Type B pancreatic cell (in vitro differentiated cells): ENCODE data around the gene LONRF2. TPM values are rescaled to one million over a fixed set of nuclear protein-coding genes. Genes with fewer than 3 reads are reported as not detected.

Experiments used
- DNase-seq: peaks from one replicate; pipeline ENCODE4 v3.0.0; 2021; ENCODE audit warnings: mixed read lengths; ENCODE audit not compliant: unreplicated experiment; ENCODE audit errors: extremely low spot score
- H3K27ac Mint-ChIP-seq: 2 replicates; pipeline ENCODE4 v1.8.0; 2021; ENCODE audit warnings: mild to moderate bottlenecking, mixed read lengths
- H3K27me3 Mint-ChIP-seq: 2 replicates; pipeline ENCODE4 v1.8.0; 2021; ENCODE audit warnings: mixed read lengths
- H3K36me3 Mint-ChIP-seq: 2 replicates; pipeline ENCODE4 v1.8.0; 2021; ENCODE audit warnings: mixed read lengths
- H3K4me1 Mint-ChIP-seq: one replicate; pipeline ENCODE4 v1.8.0; 2021; ENCODE audit warnings: mixed read lengths; ENCODE audit not compliant: unreplicated experiment
- H3K4me3 Mint-ChIP-seq: 2 replicates; pipeline ENCODE4 v1.8.0; 2021; ENCODE audit warnings: mild to moderate bottlenecking, mixed read lengths
- H3K9me3 Mint-ChIP-seq: 2 replicates; pipeline ENCODE4 v1.8.0; 2021; ENCODE audit warnings: mixed read lengths
- total RNA-seq: library from RNA; stranded (reverse); gene quantifications from 2 replicates; pipeline ENCODE4 v1.2.1, GENCODE V29; 2021; ENCODE audit warnings: low replicate concordance
- TF ChIP-seq, protein P1 (sequence below): fragments of 200-600 bp; sonication (generic); conservative IDR thresholded peaks from 2 replicates; pipeline ENCODE4 v1.5.0; 2021; ENCODE audit warnings: antibody characterized with exemption, mild to moderate bottlenecking

LONRF2 gene
- total RNA-seq, 1 donor from 2014 or later = 8.9 TPM

DNA sequence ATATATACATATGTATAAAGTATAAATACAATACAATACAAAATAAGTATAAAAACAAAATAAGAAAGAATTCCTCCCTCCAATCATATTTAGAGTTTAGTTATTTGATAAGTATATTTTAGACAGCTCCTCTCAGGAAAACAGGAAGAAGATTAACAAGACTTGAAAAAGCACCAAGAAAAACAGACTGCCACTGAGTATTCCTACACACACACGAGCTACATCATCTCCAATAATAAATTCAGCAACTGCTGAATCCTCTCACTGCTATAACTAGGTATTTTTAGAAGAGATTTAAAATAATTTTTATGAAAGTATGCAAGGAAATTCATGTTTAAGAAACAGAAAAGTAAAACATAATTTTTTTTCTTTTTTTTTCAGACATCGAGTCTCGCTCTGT is 13.0 kb downstream of the LONRF2 start:
- Mint-ChIP-seq H3K9me3 (no peaks in the 10 kb centered on the region), H3K4me1 (no peaks in the 10 kb centered on the region), H3K27me3 (no peaks in the 10 kb centered on the region), H3K4me3 (no peak overlapping the region), H3K36me3 (no peaks in the 10 kb centered on the region), H3K27ac (no peak overlapping the region)
- TF ChIP-seq, protein P1, sequence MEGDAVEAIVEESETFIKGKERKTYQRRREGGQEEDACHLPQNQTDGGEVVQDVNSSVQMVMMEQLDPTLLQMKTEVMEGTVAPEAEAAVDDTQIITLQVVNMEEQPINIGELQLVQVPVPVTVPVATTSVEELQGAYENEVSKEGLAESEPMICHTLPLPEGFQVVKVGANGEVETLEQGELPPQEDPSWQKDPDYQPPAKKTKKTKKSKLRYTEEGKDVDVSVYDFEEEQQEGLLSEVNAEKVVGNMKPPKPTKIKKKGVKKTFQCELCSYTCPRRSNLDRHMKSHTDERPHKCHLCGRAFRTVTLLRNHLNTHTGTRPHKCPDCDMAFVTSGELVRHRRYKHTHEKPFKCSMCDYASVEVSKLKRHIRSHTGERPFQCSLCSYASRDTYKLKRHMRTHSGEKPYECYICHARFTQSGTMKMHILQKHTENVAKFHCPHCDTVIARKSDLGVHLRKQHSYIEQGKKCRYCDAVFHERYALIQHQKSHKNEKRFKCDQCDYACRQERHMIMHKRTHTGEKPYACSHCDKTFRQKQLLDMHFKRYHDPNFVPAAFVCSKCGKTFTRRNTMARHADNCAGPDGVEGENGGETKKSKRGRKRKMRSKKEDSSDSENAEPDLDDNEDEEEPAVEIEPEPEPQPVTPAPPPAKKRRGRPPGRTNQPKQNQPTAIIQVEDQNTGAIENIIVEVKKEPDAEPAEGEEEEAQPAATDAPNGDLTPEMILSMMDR = no peak
- DNase-seq = no peak

DNA sequence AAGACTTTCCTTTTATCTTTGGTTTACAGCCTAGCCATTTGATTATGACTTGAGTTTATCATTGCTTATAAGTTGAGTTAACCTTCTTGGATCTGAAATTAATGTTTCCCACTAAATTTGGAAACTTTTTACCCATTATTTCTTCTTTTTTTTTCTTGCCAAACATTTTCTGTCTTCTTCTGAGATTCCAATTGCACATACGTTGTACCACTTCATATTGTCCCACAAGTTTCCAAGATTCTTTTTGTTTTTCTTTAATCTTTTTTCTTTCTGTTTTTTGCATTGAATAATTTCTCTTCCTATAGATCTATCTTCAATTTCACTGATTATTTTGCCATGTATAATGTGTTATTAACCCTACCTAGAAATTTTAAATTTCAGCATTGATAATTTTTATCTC is 18.6 kb downstream of the LONRF2 start:
- TF ChIP-seq, protein P1 = no peak
- no peak for DNase-seq
- Mint-ChIP-seq H3K4me3 (no peak overlapping the region), H3K36me3 (peaks cover 5% of the 10 kb centered on the region), H3K27me3 (no peaks in the 10 kb centered on the region), H3K27ac (no peak overlapping the region), H3K4me1 (no peaks in the 10 kb centered on the region), H3K9me3 (no peaks in the 10 kb centered on the region)

DNA sequence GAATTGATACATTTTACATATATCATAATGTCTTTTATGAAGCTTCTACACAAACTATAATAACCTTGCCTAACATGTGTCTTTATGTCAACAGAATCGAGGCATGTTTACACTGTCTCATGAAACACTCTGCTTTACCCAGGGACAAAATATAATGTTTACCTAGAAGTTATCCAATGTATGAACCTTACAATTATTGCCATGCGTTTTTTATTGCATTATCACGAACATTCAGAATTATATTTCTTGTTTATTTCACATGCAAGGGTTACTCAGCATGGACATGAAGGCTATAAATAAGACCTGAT is 19.8 kb downstream of the LONRF2 start:
- no peak overlapping the region for H3K27ac Mint-ChIP-seq
- H3K9me3 Mint-ChIP-seq = no peaks in the 10 kb centered on the region
- no peaks in the 10 kb centered on the region for H3K27me3 Mint-ChIP-seq
- H3K4me3 Mint-ChIP-seq = no peak overlapping the region
- DNase-seq = no peak
- no peaks in the 10 kb centered on the region for H3K4me1 Mint-ChIP-seq
- peaks cover 5% of the 10 kb centered on the region for H3K36me3 Mint-ChIP-seq
- TF ChIP-seq, protein P1 = no peak

DNA sequence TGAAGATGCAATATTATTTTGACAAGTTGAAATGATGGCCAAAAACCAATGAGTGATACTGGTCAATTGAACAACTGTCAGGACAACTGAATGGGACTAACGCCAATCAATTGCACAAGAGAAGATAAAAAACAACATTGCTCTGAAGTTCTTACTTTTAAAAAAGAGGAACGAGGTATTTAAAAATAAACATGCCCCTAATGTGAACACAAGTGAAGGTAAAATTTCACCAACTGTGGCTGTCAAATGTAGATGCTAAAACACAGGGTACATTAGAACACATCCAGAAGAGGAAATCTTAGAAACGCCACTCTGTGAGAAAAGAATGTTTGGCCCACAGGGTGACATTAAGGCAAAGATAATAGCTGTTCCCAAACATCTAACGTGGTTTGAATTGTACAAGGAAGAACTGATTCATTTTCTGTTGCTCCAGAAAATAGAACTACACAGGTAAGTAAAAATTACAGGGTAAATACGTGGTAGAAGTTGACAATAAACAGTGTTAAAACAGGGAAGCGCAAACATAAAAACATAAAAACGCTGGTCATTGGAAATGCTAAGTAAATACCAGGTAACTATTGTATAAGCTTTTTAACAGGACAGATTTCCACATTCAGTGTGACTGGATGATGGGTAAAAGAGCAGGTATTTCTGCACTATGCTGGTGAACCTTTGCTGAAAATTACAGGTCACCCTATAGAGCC is 20.3 kb downstream of the LONRF2 start:
- H3K27ac Mint-ChIP-seq = no peak overlapping the region
- DNase-seq = no peak

DNA sequence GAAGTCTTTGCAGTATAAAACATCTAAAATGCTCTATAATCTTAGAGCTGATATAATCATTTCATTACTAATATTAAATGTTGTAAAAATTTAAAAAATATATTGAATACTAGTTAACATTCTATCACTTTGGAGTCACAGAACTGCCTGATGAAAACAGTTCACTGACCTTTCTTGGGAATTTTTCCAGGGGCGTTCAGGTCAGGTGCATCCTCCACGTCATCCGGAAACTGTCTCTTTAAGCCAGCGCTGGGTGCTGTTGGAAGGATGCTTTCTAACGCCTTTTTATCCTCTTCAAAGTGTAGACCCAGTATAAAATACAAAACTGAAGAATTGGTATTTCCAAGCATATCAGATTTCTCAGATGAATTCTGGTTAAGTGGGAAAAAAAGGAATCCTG is 22.8 kb downstream of the LONRF2 start:
- H3K4me3 Mint-ChIP-seq = no peak overlapping the region
- H3K9me3 Mint-ChIP-seq = no peaks in the 10 kb centered on the region
- DNase-seq = no peak
- H3K27ac Mint-ChIP-seq = no peak overlapping the region
- H3K27me3 Mint-ChIP-seq = no peaks in the 10 kb centered on the region
- H3K4me1 Mint-ChIP-seq = no peaks in the 10 kb centered on the region
- TF ChIP-seq, protein P1 = no peak
- H3K36me3 Mint-ChIP-seq = peaks cover 9% of the 10 kb centered on the region

More for the DNA sequence above, 20.3 kb downstream of the LONRF2 start:
- H3K27me3 Mint-ChIP-seq = no peaks in the 10 kb centered on the region
- no peak overlapping the region for H3K4me3 Mint-ChIP-seq
- TF ChIP-seq, protein P1 = no peak
- no peaks in the 10 kb centered on the region for H3K4me1 Mint-ChIP-seq
- H3K9me3 Mint-ChIP-seq = no peaks in the 10 kb centered on the region
- H3K36me3 Mint-ChIP-seq = peaks cover 5% of the 10 kb centered on the region

DNA sequence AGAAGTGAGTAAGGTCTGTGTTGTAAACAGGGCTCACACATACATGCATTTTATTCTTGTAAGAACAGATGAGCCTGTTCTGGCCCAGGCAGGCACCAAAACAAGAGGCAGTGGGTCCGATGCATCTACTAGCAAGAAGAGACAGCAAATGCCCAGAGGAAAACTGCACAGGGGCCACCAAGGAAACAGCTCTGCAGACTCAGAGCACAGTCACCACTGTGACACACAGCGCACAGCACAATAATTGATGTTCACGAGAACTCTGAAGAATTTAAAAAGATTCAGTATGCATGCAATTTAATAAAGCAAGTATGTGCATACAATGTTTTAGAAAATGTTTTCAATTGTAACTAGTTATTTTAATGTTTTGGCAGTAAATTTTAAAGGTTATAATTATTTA is 24.8 kb downstream of the LONRF2 start:
- H3K9me3 Mint-ChIP-seq = no peaks in the 10 kb centered on the region
- H3K4me3 Mint-ChIP-seq = no peak overlapping the region
- H3K27ac Mint-ChIP-seq = no peak overlapping the region
- peaks cover 4% of the 10 kb centered on the region for H3K36me3 Mint-ChIP-seq
- TF ChIP-seq, protein P1 = no peak
- DNase-seq = no peak
- no peaks in the 10 kb centered on the region for H3K27me3 Mint-ChIP-seq
- H3K4me1 Mint-ChIP-seq = no peaks in the 10 kb centered on the region
